Measurements from ENCODE around the gene KNOP1.

KNOP1 gene

GRCh38 chr16:19705843-19706242, 12.2 kb downstream of the KNOP1 start:
- no peak for DNase-seq

GRCh38 chr16:19705146-19705501, 12.9 kb downstream of the KNOP1 start:
- no peak for DNase-seq

GRCh38 chr16:19704321-19705145, 13.5 kb downstream of the KNOP1 start:
- peak in 1 of 2 experiments; percentile 14 for DNase-seq

DNA sequence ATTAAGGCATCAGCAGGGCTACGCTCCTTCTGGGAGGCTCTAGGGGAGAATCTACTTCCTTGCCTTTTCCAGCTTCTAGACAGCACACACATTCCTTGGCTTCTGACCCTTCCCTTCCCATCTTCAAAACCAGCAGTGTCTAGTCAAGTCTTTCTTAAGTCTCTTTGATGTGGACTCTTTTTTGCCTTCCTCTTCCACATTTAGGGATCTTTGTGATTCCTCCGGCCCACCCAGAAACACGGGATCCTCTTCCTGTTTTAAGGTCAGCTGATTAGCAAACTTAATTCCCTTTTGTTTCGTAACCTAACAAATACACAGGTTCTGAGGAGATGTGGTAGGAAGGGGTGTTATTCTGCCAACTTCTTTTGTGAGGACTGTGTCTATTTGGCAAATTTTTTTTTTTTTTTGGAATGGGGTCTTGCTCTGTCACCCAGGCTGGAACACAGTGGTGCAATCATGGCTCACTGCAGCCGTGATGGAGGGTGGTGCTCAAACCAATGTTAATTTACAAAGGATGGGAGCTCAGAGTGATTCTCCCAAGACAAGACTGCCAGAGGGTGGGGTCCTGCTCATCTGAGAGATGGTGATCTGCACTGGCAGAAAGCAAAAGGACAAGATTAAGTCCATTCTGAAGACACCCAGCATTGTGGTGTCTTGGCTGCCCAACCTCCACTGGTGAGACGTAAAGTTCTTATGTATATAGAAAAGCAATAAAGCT, 14.7 kb downstream of the KNOP1 start:
- DNase-seq = no peak

- no peak for DNase-seq
Observed at GRCh38 chr16:19701091-19701490, 16.9 kb downstream of the KNOP1 start.

GRCh38 chr16:19700319-19700781, 17.7 kb downstream of the KNOP1 start:
- no peak for DNase-seq

- no peak for DNase-seq
Observed at GRCh38 chr16:19699472-19699871, 18.6 kb downstream of the KNOP1 start.

- no peak for DNase-seq
Observed at GRCh38 chr16:19698480-19699465, 19.3 kb downstream of the KNOP1 start.

DNA sequence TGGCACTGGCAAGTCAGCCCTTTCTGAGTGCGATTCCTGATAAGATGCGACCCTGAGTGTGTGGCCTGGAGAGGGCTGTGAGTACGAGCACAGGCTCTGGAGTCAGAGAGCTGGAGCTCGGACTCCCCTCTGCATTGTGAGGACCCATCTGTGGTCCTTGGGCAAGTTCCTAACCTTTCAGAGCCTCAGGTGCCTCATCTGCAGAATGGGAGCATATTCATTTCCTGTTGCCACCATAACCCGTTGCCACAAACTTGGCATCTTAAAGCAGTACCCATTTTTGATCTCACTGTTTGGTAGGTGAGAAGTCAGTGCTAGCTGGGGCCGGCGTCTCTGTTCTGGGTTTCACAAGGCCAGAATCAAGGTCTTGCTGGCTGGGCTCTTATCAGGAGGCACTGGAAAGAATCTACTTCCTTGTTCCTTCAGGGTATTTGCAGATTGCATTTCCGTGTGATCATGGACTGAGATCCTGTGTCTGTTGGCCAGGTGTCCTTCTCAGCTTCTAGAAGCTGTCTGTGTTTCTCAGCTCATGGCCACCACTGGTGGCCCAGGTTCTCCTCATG, 20.2 kb downstream of the KNOP1 start:
- no peak for DNase-seq

DNA sequence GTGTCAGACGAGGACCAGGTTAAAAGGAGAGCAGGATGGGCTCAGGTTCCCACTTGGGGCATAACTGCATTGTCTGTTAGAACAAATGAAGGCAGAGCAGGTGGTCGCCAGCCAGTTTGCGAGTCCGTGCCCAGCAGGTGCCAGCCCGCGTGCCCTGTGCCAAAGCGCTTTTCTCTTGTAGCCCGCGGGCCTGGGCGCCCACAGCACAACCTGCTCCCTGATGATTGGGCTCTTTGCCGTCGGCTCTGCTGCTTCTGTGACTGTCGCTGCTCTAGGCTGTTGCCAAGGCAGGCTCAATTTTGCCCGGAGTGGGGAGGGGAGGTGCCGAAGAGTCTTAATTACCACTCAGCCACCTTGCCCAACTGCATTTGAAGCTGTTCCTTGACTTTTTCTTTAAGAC, 21.1 kb downstream of the KNOP1 start:
- no peak for DNase-seq

GRCh38 chr16:19696328-19696727, 21.7 kb downstream of the KNOP1 start:
- peak in 1 of 2 experiments; percentile 30 for DNase-seq

GRCh38 chr16:19694989-19695388, 23.0 kb downstream of the KNOP1 start:
- no peak for DNase-seq

GRCh38 chr16:19691161-19691711, 26.8 kb downstream of the KNOP1 start:
- no peak for DNase-seq

- DNase-seq = no peak
Observed at GRCh38 chr16:19690196-19690595, 27.8 kb downstream of the KNOP1 start.

- DNase-seq = no peak
Observed at GRCh38 chr16:19689342-19689741, 28.7 kb downstream of the KNOP1 start.

- DNase-seq = no peak
Observed at GRCh38 chr16:19688396-19689024, 29.5 kb downstream of the KNOP1 start.

GRCh38 chr16:19687279-19687678, 30.7 kb downstream of the KNOP1 start:
- DNase-seq = no peak

DNA sequence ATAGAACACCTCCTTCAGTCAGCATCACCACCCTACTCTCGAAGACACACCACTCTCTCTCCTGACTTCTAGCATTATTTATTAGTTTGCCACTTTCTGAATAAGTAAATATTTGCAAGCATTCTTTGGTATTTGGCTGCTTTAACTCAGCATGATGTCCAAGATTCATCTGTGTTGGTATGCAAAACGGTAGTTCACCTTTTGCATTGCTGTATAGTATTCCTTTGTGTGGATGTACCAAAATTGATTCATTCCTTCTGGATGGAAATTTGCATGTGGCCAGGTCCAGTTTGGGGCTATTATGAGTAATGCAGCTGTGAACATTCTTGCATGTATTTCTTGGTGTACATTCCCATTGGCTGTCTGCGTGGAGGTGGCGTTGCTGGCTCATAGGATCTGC, 32.9 kb downstream of the KNOP1 start:
- no peak for DNase-seq

- DNase-seq = no peak
Observed at GRCh38 chr16:19683453-19684236, 34.4 kb downstream of the KNOP1 start.

GRCh38 chr16:19681637-19682036, 36.4 kb downstream of the KNOP1 start:
- no peak for DNase-seq

DNA sequence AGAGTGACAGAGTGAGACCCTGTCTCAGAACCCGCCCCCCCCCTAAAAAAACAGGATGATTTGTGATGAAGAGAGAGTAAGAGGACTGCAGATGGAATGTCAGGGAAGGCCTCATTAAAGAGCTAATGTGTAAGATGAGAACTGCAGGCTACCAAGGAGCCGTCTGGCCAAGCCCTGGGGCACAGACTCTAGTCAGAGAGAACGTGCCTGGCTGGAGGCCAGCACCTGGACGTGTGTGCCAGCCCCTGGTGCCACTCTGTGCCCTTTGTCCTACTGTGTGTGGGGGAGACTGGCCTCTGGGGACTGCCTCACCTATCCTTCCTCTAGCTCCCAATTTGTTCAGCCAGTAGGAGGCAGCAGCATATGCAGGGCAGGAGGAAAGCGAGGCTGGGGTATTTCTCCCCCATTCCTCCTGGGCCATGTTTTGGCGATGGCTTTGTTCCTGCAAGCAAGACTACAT, 37.1 kb downstream of the KNOP1 start:
- DNase-seq = no peak
